ENCODE results near the gene INPP5E.

Gene INPP5E

GRCh38 chr9:136454026-136454796 lies 14.6 kb upstream of the INPP5E start:
- DNase-seq = no peak
- intact Hi-C loops (cut with DNase I) = no loop called here

DNA sequence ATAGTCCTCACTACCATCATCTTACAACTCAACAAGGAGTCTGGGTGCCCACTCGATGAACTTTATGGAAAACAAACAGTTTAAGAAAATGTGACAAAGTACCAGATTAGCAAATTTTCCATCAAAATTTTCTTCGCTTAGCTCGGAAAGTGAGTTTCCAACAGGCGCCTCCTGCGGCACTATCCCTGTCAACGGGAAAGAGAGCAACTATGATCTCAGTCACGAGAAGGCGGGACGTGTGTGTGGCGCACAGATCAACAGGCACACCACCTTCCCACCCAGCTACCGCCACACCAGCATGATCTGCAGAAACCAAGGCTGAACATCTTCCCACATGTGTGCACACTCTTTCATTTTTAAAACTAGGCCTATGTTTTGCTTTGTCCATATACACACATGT lies 13.7 kb upstream of the INPP5E start:
- no peak for DNase-seq
- intact Hi-C loops (cut with DNase I) = no loop called here

DNA sequence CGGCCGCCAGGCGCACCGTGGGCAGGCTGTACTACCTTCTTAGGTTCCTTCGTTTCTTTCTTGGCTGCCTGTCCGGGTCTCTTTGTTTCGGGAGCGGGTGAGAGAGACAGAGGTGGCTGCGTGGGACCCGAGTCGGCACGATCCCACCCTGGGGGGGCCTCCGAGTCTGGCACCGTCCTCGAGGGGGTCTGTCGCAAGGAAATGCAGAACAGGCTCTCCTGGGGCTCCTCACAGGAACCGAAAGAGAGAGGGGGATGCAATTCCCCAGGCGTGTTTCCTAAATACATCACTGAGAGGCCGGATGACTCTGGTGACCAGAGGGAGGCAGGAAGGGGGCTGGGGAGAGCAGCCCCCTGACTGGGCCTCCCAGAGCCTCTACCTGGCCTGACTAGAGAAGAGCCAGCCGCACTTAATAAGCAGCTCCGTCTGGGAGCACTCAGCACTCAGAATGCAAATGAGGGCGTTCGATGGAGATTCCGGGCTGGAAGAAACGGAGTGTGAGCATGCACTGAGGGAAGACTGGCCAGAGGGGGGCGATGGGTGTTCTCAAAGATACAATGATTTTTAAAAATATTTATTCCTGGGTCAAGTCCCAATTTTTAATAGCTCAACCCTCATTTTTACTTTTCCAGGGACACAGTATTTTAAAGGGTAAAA lies 11.7 kb upstream of the INPP5E start:
- intact Hi-C loops (cut with DNase I) = no loop called here
- no peak for DNase-seq

- intact Hi-C loops (cut with DNase I) = no loop called here
- no peak for DNase-seq
Observed at GRCh38 chr9:136448655-136449054, 9.0 kb upstream of the INPP5E start.

DNA sequence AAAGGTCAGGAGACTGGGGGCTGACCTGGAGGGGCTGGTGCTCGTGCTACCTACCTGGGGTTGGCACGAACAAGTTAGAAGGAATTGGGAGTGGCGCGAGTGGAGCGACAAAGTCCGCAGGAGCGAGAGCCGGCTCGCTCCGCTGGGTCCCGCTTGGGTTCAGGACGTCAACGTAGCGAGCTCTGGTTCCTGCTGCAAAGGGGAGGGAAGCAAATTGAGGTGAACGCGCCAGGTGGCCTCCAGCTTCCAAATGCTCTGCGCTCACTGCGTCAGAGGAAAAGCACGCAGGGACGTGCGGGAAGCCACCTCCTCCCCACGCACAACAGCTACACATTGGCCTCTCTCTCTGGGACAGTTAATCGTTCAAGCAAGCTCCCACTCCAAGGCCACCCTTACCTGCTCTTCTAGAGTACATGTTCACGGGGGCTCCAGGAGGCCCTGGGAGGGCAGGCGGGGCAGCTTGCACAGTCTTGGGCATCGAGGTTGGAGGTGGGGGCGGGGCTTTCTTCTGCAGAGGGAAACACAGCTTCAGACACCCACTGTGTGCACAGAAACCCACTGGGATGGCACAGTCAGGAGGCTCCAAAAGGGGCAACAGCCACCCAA lies 7.6 kb upstream of the INPP5E start:
- intact Hi-C loops (cut with DNase I) = no loop called here
- DNase-seq = no peak

GRCh38 chr9:136445799-136446198 lies 6.2 kb upstream of the INPP5E start:
- no peak for DNase-seq
- intact Hi-C loops (cut with DNase I) = no loop called here

GRCh38 chr9:136444102-136444501 lies 4.5 kb upstream of the INPP5E start:
- no peak for DNase-seq
- intact Hi-C loops (cut with DNase I) = no loop called here

DNA sequence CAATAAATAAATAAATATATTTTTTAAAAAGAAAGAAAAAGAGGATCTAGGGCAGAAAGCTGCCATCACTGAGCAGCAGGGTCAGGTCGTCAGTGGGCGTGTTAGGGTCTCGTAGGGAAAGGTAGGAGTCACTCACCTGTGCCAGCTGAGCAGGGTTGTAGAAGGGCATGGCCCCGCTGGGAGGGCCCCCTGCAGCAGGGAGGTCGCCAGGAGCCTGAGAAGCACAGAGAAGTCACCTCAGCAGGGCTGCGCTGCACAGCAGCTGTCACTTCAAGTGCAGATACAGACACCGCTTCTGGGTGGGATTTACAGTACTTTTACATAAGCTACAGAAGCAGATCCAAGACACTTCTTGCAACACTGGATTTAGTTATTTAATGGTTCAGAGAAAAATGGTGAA lies 4.0 kb upstream of the INPP5E start:
- DNase-seq = no peak
- intact Hi-C loops (cut with DNase I) = no loop called here

DNA sequence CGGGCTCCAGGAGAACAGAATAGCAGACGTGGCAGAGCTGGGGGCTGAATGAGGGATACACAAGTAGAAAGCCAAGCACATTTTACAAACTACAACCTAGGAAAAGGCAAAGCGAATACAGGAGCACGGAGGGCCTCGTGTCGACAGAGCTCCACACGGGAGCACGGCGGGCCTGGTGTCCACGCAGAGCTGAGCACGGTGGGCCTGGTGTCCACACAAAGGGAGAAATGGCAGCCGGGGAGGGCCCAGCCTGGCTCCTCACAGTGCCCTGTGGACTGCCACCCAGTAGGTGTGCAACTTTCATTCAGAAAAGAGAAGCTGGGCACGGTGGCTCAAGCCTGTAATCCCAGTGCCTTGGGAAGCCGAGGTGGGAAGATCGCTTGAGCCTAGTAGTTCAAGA lies 3.4 kb upstream of the INPP5E start:
- intact Hi-C loops (cut with DNase I) = no loop called here
- no peak for DNase-seq

DNA sequence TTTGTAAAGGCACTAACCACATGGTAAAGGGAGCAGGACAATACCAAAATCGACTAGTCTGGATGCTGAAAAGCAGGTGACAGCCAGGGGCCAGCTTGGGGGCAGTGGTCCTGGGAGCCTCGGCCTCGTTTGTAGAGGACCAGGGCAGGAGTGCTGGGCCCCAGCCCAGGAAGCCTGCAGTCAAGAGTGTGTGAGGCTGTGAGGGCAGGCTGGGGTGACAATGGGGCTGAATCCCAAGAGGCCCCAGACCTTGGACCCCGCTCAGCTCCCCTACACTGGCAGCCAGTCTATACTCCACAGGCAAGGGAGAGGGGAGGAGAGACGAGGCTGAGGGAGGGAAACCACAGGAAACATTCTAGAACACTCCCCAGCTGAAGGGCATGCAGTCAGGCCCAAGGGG lies 2.6 kb upstream of the INPP5E start:
- intact Hi-C loops (cut with DNase I) = no loop called here
- DNase-seq = no peak

- no peak for DNase-seq
- intact Hi-C loops (cut with DNase I) = no loop called here
Observed at GRCh38 chr9:136441681-136442245, 2.1 kb upstream of the INPP5E start.

GRCh38 chr9:136441191-136441680 lies 1.6 kb upstream of the INPP5E start:
- DNase-seq = no peak
- intact Hi-C loops (cut with DNase I) = no loop called here

GRCh38 chr9:136438548-136439480 lies 831 bp downstream of the INPP5E start:
- peak in 2 of 10 donors; percentile 80 to 84 for DNase-seq

GRCh38 chr9:136437839-136438547 lies 1.7 kb downstream of the INPP5E start:
- intact Hi-C loops (cut with DNase I) = no loop called here

More at GRCh38 chr9:136438548-136439480, 831 bp downstream of the INPP5E start:
- intact Hi-C loops (cut with DNase I) = loop anchor here (1.0 kb wide), 1 partner anchor 39 kb away; the partner anchor contains the start of gene SNAPC4

DNA sequence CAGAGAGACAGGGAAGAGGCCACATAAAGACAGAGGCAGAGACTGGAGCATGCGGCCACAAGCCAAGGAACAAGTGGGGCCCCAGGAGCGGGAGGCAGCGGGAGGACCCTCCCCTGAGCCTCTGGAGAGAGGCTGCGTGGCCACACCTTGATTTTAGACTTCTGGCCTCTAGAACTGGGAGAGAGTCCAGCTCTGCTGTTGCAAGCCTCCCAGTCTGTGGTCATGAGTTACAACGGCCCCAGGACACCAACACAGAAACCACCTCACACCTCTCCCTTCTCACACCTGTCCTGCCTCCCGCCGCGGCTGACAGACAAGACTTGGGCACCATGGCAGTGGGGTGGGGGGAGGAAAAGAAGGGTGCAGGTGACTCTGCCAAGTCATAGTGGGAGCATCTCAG lies 2.2 kb downstream of the INPP5E start:
- DNase-seq = no peak
- intact Hi-C loops (cut with DNase I) = no loop called here

More at GRCh38 chr9:136437839-136438547, 1.7 kb downstream of the INPP5E start:
- peak in 2 of 10 donors; percentile 46 to 77 for DNase-seq

GRCh38 chr9:136436055-136436634 lies 3.5 kb downstream of the INPP5E start:
- peak in 2 of 10 donors; percentile 59 to 77 for DNase-seq
- intact Hi-C loops (cut with DNase I) = no loop called here

DNA sequence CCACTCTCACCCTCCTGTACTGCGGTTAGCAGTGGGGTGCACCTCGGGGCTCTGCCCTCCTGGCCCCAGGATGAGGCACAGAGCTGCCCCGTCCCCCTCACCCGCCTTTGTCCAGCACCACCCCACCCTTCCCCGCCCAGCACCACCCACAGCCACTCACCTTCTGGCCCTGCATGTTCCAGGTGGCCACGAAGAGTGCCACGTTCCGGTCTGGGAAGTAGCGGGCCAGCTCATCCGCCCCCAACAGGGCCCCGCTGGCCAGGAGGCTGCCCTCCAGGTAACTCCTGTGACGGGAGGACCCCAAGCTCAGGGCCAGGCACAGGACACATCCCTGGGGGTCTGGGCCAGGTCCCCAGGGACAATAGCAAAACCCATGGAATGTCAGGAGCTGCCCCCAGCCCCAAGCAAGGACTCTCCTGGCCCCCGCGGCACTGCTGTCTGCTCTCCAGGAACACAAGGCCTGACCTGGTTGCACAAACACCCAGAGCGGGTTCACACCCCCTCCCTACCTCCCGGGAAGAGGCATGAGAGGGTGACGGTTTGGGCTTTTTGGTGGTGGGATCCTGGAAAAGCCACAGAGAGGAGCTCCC lies 5.0 kb downstream of the INPP5E start:
- intact Hi-C loops (cut with DNase I) = no loop called here
- peak in 1 of 10 donors; percentile 79 for DNase-seq

- DNase-seq = peak in 2 of 10 donors; percentile 59 to 81
- intact Hi-C loops (cut with DNase I) = no loop called here
Observed at GRCh38 chr9:136433849-136434579, 5.6 kb downstream of the INPP5E start.
